HG02981 (cell line): ENCODE measurements around the gene TMEM51.
"Not testable (repeated sequence)": the region's sequence is repeated elsewhere in the genome, so short reads cannot be mapped to it uniquely, and the experiment has no call there.

Experiments used
- ATAC-seq: cut with Tn5 transposase; IDR thresholded peaks from one replicate; pipeline ENCODE4 v1.9.1; 2021; ENCODE audit warnings: mild to moderate bottlenecking, moderate library complexity; ENCODE audit not compliant: unreplicated experiment

Gene TMEM51

DNA sequence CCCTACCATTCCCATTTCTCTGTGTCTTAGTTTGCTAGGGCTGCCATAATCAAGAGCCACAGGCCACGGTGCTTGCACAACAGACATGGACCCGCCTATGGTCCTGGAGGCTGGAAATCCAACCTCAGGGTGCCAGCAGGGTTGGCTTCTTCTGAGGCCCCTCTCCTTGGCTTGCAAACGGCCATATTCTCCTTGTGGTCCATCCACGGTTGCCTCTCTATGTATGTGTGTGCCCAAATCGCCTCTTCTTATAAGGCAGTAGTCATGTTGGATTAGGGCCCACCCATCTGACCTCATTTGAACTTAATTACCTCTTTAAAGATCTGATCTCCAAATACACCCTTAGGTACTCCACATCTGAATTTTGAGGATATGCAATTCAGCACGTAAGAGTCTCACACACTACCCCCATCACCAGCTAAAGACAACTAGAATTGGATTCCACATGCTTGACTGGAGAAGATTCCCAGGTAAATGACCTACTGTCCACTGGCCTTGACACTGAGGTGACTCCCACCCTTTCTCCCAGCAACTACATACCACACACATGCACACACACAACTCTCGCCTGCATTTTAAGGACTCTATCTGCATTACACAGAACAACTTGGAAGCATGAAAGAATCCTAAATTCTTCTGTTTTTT, 28.3 kb upstream of the TMEM51 start:
- ATAC-seq = no peak

DNA sequence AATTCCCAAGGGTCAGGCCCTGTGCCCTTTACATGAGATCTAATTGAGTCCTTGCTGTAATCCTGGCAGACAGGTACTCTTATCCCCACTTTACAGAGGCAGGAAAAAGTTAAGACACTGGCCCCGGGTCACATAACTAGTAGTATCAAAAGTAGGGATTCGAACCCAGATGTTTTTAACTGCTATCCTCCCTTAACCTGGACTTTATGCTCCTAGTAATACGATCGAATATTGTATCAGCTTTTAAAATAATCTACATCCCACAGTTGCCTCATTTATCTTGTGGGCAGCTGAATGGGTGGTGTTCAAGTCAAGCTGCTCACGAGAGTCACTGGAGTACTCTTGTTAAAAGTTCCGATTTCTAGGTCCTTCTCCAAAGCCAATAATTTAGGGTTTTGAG, 25.5 kb upstream of the TMEM51 start:
- ATAC-seq = no peak

DNA sequence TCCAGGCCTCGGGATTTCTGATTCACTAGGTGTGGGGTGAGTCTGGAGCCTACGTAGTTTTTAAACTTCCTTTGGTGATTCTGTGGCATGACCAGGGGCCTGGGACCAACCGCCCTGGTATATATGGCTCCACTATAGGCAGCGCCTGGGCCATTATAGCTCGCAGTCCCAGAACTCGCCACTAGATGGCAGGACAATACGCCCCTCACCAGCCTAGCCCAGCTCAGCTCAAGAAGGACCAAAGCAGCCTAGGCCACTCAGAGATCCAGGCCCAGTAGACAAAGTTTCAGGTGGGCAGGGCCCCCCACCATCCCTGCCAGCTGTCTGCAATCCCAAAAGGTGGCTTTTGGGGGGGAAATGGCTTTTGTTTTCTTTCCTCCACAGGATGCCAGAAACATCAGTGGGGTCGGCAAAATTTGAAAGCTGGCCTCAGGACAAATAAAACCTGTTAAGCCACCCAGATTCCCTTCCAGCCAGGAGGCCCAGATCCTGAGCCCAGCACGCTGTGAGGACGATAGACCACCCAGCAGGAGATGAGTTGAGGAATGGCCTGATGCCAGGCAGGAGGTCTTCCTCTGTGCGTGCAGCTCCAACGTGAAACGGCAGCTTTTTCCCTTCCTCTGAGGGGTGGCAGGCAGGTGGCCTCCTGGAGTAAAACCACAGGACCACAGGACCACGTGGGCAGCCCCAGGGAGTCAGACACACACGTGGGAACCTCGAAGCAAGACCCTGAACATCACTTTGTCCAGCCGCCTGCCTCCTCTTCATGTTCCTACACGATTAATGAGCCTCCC, 24.8 kb upstream of the TMEM51 start:
- ATAC-seq = peak; percentile 73

DNA sequence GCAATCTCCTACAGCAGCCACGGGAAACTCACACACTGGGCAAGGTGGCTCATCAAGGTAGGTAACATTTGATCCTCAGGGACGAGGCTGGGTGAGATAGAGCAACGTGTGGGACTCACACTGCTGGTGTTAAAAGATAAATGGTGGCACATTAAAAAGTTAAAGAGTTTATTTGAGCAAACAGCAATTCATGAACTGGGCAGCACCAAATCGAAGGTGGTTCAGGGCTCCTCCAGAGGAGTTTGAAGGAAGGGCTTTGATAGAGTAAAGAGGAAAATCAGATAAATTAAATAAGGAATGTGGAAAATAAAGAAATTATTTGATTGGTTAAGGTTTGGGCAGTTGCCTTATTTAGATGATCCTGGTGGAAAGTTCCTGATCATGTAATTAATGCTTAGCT, 23.6 kb upstream of the TMEM51 start:
- no peak for ATAC-seq

DNA sequence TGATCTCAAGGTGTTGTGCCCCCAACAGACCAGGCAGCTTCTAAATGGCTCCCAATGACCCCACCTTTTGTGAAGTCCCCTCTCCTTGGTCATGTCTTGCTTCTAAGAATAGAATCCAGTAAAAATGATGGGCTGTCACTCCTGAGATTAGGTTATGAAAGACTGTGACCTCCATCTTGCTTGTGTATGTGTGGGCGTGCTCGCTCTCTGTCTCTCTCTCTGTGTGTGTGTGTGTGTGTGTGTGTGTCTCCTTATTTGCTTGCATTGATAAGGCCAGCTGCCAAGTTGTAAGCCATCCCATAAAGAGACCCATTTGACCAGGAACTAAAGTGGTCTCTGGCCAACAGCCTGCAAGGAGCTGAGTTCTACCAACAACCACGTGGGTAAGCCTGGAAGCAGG, 22.9 kb upstream of the TMEM51 start:
- ATAC-seq = no peak

DNA sequence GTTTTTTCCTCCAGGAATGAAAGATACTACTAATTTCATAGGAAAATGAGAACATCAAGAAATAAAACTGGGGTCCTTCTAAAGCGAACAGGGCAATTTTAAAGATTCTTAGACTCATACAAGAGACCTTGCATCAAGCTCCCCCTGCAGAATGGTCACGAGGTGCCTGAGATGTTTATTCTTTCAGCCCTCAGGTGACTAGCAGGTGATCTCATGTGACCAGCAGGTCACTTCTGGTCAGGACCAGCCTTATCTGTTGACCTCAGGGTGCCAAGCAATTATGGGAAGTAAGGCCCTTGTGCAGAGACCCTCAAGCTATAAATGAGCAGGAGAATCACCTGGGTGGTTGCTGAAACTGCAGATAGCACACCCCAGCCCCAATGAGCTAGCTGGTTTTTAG, 20.6 kb upstream of the TMEM51 start:
- ATAC-seq = no peak

DNA sequence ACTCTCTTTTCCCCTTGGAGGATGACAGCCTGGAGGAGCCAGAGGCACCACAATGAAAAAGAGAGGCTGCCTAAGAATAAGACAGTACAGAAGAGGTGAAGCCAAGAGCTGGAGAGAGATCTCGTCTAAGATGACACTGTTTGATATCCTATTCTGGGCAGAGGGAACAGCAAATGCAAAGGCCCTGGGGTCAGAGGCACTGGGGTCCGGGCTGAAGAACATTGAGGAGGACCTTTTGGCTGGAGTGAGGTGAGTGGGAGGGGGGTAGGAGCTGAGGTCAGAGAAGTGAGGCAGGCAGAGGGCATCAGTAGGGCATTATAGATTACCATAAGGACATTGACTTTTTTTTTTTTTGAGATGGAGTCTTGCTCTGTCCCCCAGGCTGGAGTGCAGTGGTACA, 19.3 kb upstream of the TMEM51 start:
- ATAC-seq = no peak

DNA sequence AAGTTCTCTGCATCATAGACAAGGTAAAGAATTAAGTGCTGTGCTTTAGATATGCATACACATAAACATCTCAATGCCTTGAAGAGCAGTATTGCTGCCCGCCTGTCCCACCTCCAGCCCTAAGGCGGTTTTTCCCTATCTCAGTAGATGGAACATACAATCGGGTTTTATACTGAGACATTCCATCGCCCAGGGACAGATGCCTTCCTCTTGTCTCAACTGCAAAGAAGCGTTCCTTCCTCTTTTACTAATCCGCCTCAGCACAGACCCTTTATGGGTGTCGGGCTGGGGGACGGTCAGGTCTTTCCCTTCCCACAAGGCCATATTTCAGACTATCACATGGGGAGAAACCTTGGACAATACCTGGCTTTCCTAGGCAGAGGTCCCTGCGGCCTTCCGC, 17.9 kb upstream of the TMEM51 start:
- ATAC-seq = not testable (repeated sequence)

DNA sequence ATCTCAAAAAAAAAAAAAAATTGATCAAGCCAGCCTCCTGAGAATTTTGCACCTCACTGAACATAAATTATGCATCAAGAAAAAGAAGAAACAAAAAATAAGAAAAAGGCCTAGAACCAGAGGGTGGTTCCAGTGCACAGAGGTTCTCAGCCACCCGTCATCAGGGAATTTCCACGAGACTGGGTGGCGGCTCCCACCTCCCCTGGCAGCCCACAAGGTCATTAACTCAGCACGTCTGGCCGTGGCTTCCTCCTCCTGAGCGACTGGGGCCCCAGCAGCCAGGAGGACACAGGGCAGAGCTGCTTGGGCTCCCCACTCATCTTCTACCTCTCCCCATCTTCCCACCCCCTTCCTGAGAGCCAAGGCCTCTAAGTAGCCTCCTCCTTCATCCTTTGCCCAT, 15.7 kb upstream of the TMEM51 start:
- no peak for ATAC-seq

DNA sequence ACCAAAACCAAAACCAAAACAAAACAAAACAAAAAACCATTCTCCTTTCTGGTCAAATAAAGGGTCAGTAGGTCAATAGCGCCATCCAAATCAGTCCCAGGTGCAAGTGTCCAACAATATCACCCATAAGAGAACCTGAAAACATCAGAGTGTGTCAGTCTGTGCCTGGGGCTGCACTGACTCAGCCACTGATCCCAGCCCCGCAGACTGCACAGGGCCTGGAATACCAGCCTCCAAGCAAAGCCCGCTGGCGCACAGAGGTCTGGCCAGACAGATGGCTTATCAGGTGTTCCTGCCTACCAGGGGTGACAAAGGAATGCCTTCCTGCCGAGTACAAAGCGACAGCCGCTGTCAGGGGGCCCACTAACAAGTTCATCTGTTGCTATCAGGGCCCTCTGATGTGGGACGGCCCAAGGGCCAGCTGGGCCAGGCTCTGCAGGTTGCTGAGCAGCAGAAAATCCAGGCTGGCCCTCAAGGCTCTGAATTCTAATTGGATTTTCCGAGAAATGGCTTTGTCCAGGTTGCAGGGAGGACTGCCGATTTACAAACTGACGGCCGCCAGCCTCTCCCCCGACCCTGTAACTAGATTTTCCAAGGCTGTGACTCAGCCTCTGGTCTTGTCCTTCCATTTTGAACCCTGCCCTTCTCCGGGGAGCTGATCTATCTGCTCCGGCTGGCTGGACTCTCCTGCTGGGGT, 13.7 kb upstream of the TMEM51 start:
- ATAC-seq = no peak

DNA sequence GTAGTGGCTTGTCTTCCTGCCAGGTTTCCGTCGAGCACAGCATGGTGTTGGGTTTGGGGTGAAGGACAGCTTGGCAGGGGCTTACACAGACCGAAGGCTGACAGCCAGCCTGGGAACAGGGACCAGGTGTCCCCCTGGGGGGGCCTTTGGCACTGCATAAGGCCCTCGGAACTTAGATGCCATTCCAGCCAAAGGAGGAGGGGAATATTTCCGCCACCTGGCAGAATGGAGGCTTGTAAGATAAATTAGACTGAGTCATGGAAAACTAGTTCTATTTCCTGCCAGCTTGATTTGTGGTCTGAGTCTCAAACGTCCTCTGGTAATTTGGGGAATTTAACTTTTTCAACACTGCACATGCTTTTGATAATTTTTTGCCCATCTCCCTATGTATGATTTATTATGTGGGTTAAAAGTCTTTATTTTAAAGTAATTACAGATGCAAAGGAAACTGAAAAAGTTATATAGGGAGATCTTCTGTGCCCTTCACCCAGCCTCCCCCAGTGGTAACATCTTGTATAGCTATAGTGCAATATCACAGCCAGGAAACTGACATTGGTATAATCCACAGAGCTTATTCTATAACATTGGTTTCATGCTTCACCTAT, 11.5 kb upstream of the TMEM51 start:
- ATAC-seq = no peak

DNA sequence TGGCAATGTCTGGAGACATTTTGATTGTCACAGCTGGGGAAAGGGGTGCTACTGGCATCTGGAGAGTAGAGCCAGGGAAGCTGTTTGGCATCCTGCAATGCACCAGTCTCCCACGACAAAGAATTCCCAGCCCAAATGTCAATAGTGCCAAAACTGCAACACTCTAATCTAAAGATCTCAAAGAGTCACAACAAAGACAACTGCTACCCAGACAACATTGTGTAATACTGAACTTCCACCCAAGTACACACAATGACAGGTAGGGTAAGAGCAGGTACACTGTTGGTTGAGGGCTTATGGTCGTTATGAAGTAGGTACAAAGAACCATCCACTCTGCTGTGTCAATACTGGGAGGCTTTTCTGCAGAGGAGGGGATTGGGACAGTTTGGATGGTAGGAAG, 8.2 kb upstream of the TMEM51 start:
- no peak for ATAC-seq

DNA sequence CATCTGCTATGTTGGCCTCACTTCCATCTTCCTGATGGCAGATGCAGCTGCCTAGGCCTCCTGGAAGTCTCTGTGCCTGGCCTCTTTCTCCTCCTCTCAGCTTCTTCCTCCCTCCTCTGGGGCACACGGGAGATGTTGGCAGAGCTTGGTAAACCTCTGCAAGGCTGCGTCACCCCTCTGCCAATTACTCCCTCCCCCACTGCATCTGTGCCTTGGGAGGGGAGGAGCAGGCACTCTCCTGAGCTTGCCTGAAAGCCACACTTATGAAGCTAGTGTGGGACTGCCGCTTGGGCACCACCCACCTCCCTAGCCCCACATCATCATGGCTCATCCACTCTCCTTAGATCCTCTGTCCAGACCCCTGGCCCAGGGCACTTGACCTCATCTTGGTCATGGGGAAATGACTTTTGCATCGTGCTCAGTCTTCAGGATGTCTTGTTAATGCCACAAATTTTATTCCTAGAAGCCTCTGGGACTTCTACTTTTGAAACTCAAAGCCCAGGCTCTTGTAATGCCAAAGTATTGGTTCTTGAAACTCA, 7.3 kb upstream of the TMEM51 start:
- ATAC-seq = no peak

DNA sequence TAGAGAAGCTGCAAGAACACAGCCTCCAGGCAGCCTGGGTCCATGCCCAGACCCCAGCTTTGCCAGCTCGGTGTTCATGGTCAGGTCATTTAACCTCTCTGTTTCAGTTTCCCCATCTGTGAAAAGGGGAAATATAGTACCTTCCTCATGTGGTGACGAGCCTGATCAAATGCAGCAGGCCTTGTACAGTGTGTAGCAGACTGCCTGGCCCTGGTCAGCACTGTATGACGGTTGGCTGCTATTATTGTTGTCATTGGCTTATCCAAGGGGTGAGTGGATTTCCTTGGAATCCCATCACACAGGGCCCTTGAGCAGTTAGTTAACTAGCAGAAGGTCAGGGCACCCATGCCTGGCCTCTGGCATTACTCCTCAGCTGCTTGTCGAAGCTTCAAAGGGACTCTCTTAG, 6.6 kb upstream of the TMEM51 start:
- no peak for ATAC-seq

DNA sequence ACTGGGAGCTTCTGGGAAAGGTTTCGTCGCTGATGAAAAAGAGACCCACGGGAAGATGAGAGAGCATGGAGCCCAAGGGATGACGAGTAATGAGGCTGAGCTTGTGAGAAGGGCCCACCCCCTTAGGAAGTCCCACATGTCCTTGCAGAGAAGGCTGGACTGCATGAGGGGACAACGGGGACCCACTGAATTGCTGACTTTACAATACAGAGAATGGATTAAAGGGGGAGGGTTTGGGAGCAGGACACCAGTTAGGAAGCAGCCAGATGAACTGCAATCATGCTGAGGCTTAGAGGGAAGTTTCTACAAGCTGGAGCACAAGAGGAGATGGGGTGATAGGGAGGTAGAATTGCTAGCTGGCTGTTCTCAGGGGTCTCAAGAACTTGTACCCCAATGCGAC, 5.5 kb upstream of the TMEM51 start:
- no peak for ATAC-seq

DNA sequence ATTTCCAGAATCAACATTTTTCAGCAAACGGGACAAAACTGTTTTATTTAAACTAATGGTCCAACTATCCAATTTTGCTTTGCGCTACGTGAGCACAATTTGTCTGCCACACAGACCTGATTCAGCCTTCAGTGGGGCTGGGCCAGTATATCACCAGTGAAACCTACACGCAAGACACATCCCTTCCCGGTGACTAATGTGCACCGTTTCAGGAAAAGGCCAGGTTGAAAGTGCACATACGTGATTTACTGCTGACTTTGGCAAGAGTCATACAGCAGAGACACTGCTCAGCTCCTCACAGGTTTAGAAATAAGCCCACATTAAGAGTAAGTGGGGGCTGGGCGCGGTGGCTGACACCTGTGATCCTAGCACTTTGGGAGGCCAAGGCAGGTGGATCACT, 5.1 kb upstream of the TMEM51 start:
- no peak for ATAC-seq

DNA sequence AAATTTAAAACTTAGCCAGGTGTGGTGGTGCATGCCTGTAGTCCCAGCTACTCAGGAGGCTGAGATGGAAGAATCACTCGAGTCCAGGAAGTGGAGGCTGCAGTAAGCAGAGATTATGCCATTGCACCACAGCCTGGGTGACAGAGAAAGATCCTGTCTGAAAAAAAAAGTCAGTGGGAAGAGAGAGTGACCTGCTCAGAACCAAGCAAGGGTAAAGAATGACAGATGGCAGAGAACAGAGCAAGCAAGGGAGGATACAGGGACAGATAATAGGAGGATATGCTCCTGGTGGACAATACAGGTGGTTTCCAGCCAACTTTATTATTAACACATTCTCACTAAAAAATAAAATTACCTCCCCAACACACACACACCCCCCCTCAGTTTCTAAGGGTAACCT, 4.6 kb upstream of the TMEM51 start:
- no peak for ATAC-seq

DNA sequence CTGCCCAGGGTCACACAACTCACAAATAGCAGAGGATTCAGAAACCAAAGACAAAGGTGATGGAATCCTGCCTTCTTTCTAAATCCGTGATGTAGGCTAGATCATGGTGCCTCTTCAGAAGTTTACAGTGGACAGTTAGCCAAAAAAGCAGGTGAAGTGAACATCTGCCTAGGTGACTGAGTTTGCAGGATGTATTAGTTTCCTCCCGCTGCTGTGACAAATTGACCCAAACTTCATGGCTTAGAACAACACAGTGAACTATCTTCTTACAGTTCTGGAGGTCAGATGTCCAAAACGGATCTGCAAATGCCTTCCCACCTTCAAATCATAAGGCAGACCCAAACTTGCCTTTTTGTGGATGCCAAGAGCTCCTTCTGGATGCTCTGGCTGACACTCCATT, 3.2 kb upstream of the TMEM51 start:
- ATAC-seq = no peak

DNA sequence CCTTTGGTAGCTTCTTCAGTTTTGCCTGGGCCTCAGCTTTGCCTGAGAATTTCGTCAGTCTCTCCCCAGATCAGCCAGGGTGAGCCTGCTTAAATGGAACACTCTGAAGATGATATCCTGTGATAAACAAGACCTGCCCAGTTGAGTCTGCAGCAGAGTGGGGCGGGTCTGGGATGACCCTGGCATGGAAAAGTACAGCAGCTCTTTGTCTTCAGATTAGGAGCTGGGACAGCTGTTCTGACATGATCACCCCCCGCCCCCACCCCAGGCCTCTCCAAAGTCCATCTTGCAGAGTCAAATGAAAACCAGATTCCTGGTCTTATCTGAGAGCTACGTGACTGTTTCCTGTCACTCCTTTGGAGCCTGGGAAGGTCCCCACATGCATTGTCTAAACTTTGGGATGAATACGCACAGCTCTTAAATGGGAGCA, 2.2 kb upstream of the TMEM51 start:
- ATAC-seq = no peak

DNA sequence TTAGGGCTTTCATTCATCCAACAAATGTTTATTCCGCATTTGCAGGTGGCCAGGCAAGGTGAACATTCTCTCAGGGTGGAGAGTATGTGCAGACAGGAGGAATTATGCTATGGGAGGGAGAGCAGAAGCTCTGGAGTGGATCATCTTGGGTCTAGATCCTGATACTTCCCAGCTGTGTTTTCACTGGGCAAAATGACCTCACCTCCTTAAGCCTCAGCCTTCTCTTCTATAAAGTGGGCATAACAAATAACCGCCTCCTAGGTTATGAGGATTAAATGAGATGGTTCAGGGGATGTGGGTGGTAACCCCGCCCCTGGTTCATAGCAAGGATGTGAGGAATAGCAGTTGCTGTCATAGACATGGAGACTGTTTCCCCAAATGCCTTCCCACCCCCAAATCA, 1.7 kb upstream of the TMEM51 start:
- no peak for ATAC-seq
